Measurements from ENCODE around the gene IP6K2.
A peak's percentile ranks its signal among the peaks of the same experiment; 100 is the strongest.

DNA sequence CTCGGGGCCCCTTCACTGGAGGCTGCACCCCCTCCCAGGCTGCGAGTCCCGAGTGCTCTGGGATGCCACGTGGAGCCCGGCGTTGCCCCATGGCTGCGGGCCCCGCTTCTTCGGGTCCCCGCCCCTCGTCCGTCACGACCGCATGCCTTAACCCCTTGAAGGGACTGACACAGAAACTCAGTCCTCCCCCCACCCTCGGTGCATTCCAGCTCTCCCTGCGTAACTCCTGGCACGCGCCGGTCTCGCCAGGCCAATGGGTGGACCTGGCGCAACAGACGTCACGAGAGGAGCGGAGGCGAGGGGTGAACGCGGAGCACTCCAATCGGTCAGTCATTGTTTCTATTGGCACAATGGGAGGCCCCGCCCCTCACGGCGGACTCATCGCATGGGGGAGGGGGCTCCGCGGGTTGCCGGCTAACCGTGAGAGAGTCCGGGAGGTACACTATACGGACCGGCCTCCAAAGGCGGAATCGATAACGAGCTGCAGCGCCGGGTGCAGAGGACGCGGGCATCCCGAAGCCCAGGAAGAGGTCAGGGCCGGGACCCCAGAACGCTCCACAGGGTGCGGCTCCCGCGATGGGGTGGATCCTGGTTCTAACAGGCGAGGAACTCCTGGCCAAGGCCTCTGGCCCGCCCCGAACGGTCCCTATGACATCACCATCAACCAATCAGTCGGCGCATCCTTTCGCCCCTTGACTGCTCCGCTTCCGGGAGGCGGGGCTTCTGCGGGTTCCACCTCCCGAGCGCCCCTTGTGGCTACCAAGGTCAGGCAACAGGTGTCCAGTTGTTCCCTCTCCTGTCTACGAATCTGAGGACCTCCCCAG lies 53.3 kb downstream of the IP6K2 start:
- TF ChIP-seq POLR2A (IDR thresholded peaks at IDR 0.05), result peak in 1 of 2 donors; percentile 70
- TF ChIP-seq, protein P1, sequence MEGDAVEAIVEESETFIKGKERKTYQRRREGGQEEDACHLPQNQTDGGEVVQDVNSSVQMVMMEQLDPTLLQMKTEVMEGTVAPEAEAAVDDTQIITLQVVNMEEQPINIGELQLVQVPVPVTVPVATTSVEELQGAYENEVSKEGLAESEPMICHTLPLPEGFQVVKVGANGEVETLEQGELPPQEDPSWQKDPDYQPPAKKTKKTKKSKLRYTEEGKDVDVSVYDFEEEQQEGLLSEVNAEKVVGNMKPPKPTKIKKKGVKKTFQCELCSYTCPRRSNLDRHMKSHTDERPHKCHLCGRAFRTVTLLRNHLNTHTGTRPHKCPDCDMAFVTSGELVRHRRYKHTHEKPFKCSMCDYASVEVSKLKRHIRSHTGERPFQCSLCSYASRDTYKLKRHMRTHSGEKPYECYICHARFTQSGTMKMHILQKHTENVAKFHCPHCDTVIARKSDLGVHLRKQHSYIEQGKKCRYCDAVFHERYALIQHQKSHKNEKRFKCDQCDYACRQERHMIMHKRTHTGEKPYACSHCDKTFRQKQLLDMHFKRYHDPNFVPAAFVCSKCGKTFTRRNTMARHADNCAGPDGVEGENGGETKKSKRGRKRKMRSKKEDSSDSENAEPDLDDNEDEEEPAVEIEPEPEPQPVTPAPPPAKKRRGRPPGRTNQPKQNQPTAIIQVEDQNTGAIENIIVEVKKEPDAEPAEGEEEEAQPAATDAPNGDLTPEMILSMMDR (IDR thresholded peaks at IDR 0.05), result peak; percentile 48 to 82 (median 60)

All from thyroid gland (tissue), 4 donors.